Measurements from ENCODE around the gene RCBTB2. TPM values are rescaled to one million over a fixed set of nuclear protein-coding genes. Genes with fewer than 3 reads are reported as not detected.

Gene RCBTB2
- total RNA-seq, 1 donor from 2014 or later: 21.6 TPM

DNA sequence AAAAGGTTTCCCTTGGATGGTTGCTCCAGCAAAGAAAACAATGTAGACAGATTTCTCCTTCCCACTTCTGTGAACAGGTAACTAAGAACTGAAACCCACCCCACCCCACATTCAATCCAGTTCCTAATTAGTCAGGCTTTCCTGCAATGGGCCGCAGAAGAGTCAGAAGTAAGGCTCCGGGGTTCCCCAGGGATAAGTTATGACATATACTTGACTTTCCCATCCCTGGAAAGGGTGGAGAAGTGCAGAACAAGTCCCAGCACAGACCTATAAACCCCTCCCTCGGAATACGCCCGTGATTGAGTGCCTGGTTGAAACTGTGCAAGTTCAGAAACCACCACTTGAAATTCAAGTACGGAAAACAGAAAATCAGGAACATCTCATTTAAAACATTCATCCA is 24.9 kb downstream of the RCBTB2 start:
- peaks cover 8% of the 10 kb centered on the region for H3K4me1 Mint-ChIP-seq
- H3K9me3 Mint-ChIP-seq: no peaks in the 10 kb centered on the region
- H3K36me3 Mint-ChIP-seq: peaks cover 14% of the 10 kb centered on the region
- TF ChIP-seq, protein P1, sequence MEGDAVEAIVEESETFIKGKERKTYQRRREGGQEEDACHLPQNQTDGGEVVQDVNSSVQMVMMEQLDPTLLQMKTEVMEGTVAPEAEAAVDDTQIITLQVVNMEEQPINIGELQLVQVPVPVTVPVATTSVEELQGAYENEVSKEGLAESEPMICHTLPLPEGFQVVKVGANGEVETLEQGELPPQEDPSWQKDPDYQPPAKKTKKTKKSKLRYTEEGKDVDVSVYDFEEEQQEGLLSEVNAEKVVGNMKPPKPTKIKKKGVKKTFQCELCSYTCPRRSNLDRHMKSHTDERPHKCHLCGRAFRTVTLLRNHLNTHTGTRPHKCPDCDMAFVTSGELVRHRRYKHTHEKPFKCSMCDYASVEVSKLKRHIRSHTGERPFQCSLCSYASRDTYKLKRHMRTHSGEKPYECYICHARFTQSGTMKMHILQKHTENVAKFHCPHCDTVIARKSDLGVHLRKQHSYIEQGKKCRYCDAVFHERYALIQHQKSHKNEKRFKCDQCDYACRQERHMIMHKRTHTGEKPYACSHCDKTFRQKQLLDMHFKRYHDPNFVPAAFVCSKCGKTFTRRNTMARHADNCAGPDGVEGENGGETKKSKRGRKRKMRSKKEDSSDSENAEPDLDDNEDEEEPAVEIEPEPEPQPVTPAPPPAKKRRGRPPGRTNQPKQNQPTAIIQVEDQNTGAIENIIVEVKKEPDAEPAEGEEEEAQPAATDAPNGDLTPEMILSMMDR (IDR thresholded peaks at IDR 0.05; ENCODE audit: unreplicated experiment): no peak
- no peak for DNase-seq (ENCODE audit: low spot score in 2 of 2, unreplicated experiment in 2 of 2)
- no peaks in the 10 kb centered on the region for H3K27me3 Mint-ChIP-seq (ENCODE audit: low read depth)
- H3K4me3 Mint-ChIP-seq: no peak overlapping the region
- no peak overlapping the region for H3K27ac Mint-ChIP-seq

- H3K36me3 Mint-ChIP-seq: peaks cover 14% of the 10 kb centered on the region
- TF ChIP-seq, protein P1 (IDR thresholded peaks at IDR 0.05; ENCODE audit: unreplicated experiment): no peak
- no peak for DNase-seq (ENCODE audit: low spot score in 2 of 2, unreplicated experiment in 2 of 2)
- H3K27me3 Mint-ChIP-seq (ENCODE audit: low read depth): no peaks in the 10 kb centered on the region
- H3K27ac Mint-ChIP-seq: no peak overlapping the region
- H3K4me3 Mint-ChIP-seq: no peak overlapping the region
- no peaks in the 10 kb centered on the region for H3K9me3 Mint-ChIP-seq
- H3K4me1 Mint-ChIP-seq: peaks cover 7% of the 10 kb centered on the region
Observed at GRCh38 chr13:48507021-48507420, 25.9 kb downstream of the RCBTB2 start.

DNA sequence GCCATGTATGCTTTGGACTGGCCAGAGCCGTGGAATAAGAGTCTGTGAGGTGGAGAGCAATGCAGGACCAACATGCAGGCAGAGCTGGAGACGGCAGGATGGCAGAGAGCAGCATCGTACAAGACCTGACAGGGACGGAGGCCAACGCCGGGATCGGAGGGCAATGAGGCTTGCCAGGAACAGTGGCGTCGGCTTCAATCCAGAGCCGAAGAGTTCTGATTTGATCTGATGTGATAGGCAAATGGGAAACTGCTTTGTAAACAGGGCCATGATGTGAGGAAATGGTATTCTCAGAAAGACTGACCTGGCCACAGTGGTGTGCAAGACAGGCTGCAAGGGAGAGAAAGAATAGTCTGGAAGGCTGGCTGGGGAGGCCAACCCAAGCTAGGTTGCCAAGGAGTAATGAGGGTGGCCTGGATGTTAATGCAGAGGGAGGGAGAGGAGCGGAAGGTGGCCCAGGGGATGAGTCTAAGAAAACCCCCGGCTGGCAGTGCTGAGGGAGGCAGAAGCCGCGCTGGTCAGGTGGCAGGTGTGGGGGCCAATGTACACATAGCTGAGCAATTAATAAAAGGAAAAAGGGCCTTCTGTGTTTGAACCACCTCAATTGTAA is 26.7 kb downstream of the RCBTB2 start:
- Mint-ChIP-seq H3K36me3 (peaks cover 14% of the 10 kb centered on the region), H3K27ac (no peak overlapping the region)
- TF ChIP-seq, protein P1 (IDR thresholded peaks at IDR 0.05; ENCODE audit: unreplicated experiment): no peak

GRCh38 chr13:48505597-48506091 is 27.2 kb downstream of the RCBTB2 start:
- Mint-ChIP-seq H3K4me1 (no peaks in the 10 kb centered on the region), H3K4me3 (no peak overlapping the region), H3K27ac (no peak overlapping the region), H3K36me3 (peaks cover 16% of the 10 kb centered on the region), H3K9me3 (no peaks in the 10 kb centered on the region), H3K27me3 (ENCODE audit: low read depth) (no peaks in the 10 kb centered on the region)
- TF ChIP-seq, protein P1 (IDR thresholded peaks at IDR 0.05; ENCODE audit: unreplicated experiment): no peak
- DNase-seq (ENCODE audit: low spot score in 2 of 2, unreplicated experiment in 2 of 2): no peak

More for the DNA sequence above, 26.7 kb downstream of the RCBTB2 start:
- no peaks in the 10 kb centered on the region for H3K27me3 Mint-ChIP-seq (ENCODE audit: low read depth)
- H3K9me3 Mint-ChIP-seq: no peaks in the 10 kb centered on the region
- no peak overlapping the region for H3K4me3 Mint-ChIP-seq
- H3K4me1 Mint-ChIP-seq: no peaks in the 10 kb centered on the region
- no peak for DNase-seq (ENCODE audit: low spot score in 2 of 2, unreplicated experiment in 2 of 2)

DNA sequence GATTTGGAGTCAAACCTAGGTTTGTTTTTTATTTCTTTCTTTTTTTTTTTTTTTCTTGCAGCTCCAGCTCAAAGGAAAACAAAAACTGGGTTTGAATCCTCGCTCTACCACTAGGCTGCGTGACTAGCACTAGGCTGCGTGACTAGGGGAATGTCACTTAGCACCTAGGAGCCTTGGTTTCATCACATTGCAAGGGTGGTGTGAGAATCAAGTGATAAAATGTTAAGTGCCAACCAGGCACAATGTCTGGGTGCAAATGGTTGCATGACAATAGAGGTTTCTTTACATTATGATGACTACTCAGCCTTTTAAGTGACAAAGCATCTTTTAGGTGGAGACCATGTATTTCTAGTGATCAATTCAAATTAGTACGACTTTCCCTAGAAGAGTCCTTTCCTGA is 27.9 kb downstream of the RCBTB2 start:
- TF ChIP-seq, protein P1 (IDR thresholded peaks at IDR 0.05; ENCODE audit: unreplicated experiment): no peak
- Mint-ChIP-seq H3K4me1 (no peaks in the 10 kb centered on the region), H3K9me3 (no peaks in the 10 kb centered on the region), H3K4me3 (no peak overlapping the region), H3K27me3 (ENCODE audit: low read depth) (no peaks in the 10 kb centered on the region), H3K27ac (no peak overlapping the region), H3K36me3 (peaks cover 16% of the 10 kb centered on the region)
- no peak for DNase-seq (ENCODE audit: low spot score in 2 of 2, unreplicated experiment in 2 of 2)

Data from mesothelial cell of epicardium (in vitro differentiated cells).